ENCODE results near the gene NUBP2. TPM values are rescaled to one million over a fixed set of nuclear protein-coding genes. Genes with fewer than 3 reads are reported as not detected.

NUBP2 gene
- total and polyA plus RNA-seq, 10 of the 15 experiments (the other 5 are each of a cell fraction or from before 2014, with no cell fraction given) = 1.9 to 129 (median 51.7) TPM

- TF ChIP-seq E2F4 (IDR thresholded peaks at IDR 0.05; ENCODE audit: low read depth, low read length) (peak; percentile 57), SUZ12 (IDR thresholded peaks at IDR 0.05; ENCODE audit: unreplicated experiment) (no peak), YY1 (IDR thresholded peaks at IDR 0.05; ENCODE audit: low read depth, low read length) (peak; percentile 97), ZBTB4 (CRISPR knock-in tag; IDR thresholded peaks at IDR 0.05) (no peak), RAD51 (IDR thresholded peaks at IDR 0.05) (peak; percentile 99), MTA2 (IDR thresholded peaks at IDR 0.05; ENCODE audit: low read depth) (no peak), CREB1 (IDR thresholded peaks at IDR 0.05; ENCODE audit: low read depth) (peak; percentile 36; the same call in 1 of the 2 replicates), SIX5 (IDR thresholded peaks at IDR 0.05; ENCODE audit: low read depth, low read length, severe bottlenecking) (peak; percentile 57), BACH1 (IDR thresholded peaks at IDR 0.05; ENCODE audit: borderline replicate concordance) (no peak), NFXL1 (IDR thresholded peaks at IDR 0.05; ENCODE audit: borderline replicate concordance) (no peak), POLR2A (IDR thresholded peaks at IDR 0.05; ENCODE audit: low read depth, low read length) (peak; percentile 84), TAF1 (IDR thresholded peaks at IDR 0.05; ENCODE audit: borderline replicate concordance, low read depth, low read length) (peak; percentile 69; the same call in 1 of the 2 replicates), POU2F2 (IDR thresholded peaks at IDR 0.05; ENCODE audit: borderline replicate concordance, low read depth, low read length) (peak; percentile 77), SREBF2 (IDR thresholded peaks at IDR 0.05; ENCODE audit: low read length) (no peak), MLLT1 (IDR thresholded peaks at IDR 0.05) (peak; percentile 32; the same call in 1 of the 2 replicates), IKZF1 (conservative IDR thresholded peaks at IDR 0.05) (peak; percentile 99), FOXK2 (IDR thresholded peaks at IDR 0.05) (peak; percentile 68; the same call in 1 of the 2 replicates), PKNOX1 (IDR thresholded peaks at IDR 0.05) (peak; percentile 54; the same call in 1 of the 2 replicates), CREM (IDR thresholded peaks at IDR 0.05; ENCODE audit: low read depth) (peak; percentile 52; the same call in 1 of the 2 replicates), RELB (IDR thresholded peaks at IDR 0.05; ENCODE audit: low read depth) (peak; percentile 100), NFYB (IDR thresholded peaks at IDR 0.05; ENCODE audit: insufficient read depth, low read depth, low read length) (peak; percentile 93), RFX5 (IDR thresholded peaks at IDR 0.05; ENCODE audit: low read depth, low read length) (peak; percentile 89)
Observed at GRCh38 chr16:1826691-1827573, 44.2 kb downstream of the NUBP2 start, which contains the start of the genes FAHD1 and HAGH (continued).
